ENCODE results near the gene ARHGEF3. TPM values are rescaled to one million over a fixed set of nuclear protein-coding genes. Genes with fewer than 3 reads are reported as not detected.

The ARHGEF3 gene
- total RNA-seq, 1 donor from 2014 or later: 17.4 TPM

DNA sequence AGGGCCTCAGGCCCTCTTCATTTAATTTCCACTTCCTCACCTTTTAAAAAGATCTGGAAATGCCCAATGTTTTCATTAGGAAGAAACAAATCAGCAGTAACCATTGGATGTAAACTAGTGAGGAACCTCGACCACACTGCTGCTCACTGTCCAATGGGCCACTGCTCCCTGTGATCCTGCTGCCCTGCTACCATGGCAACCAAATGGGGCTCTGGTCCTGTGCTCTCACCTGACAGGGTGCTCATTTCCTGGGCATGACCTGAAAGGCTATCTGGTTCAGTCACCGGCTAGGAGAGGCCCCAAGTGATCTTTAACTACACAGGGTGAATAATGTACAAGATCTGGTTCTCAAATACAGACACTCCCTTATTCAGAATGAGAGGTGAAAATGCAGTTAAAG is 54.6 kb downstream of the ARHGEF3 start:
- no peak for DNase-seq (ENCODE audit: extremely low spot score in 2 of 2)
- Histone ChIP-seq H3K27me3 (no peaks in the 10 kb centered on the region), H3K9me3 (no peaks in the 10 kb centered on the region), H3K4me3 (no peak overlapping the region), H3K4me1 (peaks cover 20% of the 10 kb centered on the region), H3K36me3 (peaks cover 0 to 21% of the 10 kb centered on the region in 2 donors), H3K27ac (no peak overlapping the region)
- intact Hi-C loops (cut with DNase I): no loop called here
- TF ChIP-seq, protein P1, sequence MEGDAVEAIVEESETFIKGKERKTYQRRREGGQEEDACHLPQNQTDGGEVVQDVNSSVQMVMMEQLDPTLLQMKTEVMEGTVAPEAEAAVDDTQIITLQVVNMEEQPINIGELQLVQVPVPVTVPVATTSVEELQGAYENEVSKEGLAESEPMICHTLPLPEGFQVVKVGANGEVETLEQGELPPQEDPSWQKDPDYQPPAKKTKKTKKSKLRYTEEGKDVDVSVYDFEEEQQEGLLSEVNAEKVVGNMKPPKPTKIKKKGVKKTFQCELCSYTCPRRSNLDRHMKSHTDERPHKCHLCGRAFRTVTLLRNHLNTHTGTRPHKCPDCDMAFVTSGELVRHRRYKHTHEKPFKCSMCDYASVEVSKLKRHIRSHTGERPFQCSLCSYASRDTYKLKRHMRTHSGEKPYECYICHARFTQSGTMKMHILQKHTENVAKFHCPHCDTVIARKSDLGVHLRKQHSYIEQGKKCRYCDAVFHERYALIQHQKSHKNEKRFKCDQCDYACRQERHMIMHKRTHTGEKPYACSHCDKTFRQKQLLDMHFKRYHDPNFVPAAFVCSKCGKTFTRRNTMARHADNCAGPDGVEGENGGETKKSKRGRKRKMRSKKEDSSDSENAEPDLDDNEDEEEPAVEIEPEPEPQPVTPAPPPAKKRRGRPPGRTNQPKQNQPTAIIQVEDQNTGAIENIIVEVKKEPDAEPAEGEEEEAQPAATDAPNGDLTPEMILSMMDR (IDR thresholded peaks at IDR 0.05): no peak
- no peak for TF ChIP-seq POLR2AphosphoS5 (IDR thresholded peaks at IDR 0.05; ENCODE audit: insufficient read depth in 1 of 2, low read depth in 1 of 2)
- no peak for TF ChIP-seq POLR2A (IDR thresholded peaks at IDR 0.05)

DNA sequence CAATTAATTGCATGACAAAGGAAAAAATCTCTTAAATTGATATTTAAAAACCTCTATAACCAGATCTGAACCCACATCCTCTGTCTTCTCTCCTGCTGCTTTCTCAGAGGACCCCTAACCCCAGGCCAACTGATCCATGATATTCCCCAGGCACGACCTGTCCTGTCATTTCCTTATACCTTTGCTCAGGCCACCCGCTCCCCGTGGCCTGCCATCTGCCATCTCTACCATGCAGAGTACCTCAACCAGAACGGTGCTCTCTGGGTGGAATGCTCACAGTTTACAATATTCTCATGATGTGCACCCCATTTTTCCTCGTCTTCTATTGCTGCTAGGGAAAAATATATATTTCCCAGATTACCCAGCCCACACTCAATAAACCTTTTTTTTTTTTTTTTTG is 57.7 kb downstream of the ARHGEF3 start:
- Histone ChIP-seq H3K27ac (no peak overlapping the region), H3K9me3 (no peaks in the 10 kb centered on the region), H3K4me1 (peaks cover under 1% of the 10 kb centered on the region), H3K4me3 (no peak overlapping the region), H3K27me3 (no peaks in the 10 kb centered on the region), H3K36me3 (peaks cover 0 to 21% of the 10 kb centered on the region in 2 donors)
- DNase-seq (ENCODE audit: extremely low spot score in 2 of 2): no peak
- TF ChIP-seq POLR2AphosphoS5 (IDR thresholded peaks at IDR 0.05; ENCODE audit: insufficient read depth in 1 of 2, low read depth in 1 of 2) (no peak), POLR2A (IDR thresholded peaks at IDR 0.05) (no peak)
- TF ChIP-seq, protein P1 (IDR thresholded peaks at IDR 0.05): no peak
- intact Hi-C loops (cut with DNase I): no loop called here

DNA sequence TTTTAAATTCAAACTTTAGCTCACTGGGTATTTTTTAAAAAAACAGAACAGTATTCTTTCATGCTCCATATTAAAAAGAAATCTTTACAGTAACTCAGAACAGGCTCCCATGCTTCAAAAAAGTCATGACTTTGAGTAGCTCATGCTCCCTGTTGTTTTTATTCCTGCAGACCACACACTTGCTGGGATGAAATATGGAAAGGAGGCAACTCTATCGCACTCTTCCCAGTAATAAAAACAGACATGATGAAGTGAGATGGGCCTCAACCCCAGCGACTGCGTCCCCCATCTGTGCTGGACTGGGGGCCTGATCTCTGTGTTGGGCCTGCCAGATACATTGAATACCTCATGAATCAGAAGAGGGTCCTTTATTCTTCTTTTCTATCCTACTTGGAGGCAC is 58.9 kb downstream of the ARHGEF3 start:
- Histone ChIP-seq H3K36me3 (peaks cover 0 to 21% of the 10 kb centered on the region in 2 donors), H3K4me1 (no peaks in the 10 kb centered on the region), H3K27me3 (no peaks in the 10 kb centered on the region), H3K27ac (no peak overlapping the region), H3K4me3 (no peak overlapping the region), H3K9me3 (no peaks in the 10 kb centered on the region)
- no peak for TF ChIP-seq POLR2A (IDR thresholded peaks at IDR 0.05)
- TF ChIP-seq, protein P1 (IDR thresholded peaks at IDR 0.05): no peak
- no peak for TF ChIP-seq POLR2AphosphoS5 (IDR thresholded peaks at IDR 0.05; ENCODE audit: insufficient read depth in 1 of 2, low read depth in 1 of 2)
- no peak for DNase-seq (ENCODE audit: extremely low spot score in 2 of 2)
- intact Hi-C loops (cut with DNase I): no loop called here

DNA sequence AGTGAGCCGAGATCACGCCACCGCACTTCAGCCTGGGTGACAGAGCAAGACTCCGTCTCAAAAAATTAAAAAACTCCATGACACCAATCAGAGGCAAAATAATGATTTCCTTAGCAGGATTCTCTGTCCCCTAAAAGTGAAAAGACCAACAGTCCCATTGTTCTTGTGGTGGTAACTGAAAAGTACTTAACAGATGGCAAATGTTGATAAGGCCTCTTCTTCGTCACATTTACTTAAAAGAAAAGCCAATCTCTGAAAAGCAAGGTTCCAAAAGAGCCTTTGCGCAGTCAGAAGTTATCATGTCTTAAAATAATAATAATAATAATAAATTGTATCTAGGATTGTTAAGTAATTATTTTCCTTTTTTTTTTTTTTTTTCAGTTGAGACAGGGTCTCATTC is 62.7 kb downstream of the ARHGEF3 start:
- Histone ChIP-seq H3K4me3 (no peak overlapping the region), H3K27ac (no peak overlapping the region), H3K9me3 (no peaks in the 10 kb centered on the region), H3K36me3 (peaks cover 0 to 14% of the 10 kb centered on the region in 2 donors), H3K4me1 (no peaks in the 10 kb centered on the region), H3K27me3 (no peaks in the 10 kb centered on the region)
- TF ChIP-seq, protein P1 (IDR thresholded peaks at IDR 0.05): no peak
- TF ChIP-seq POLR2AphosphoS5 (IDR thresholded peaks at IDR 0.05; ENCODE audit: insufficient read depth in 1 of 2, low read depth in 1 of 2) (no peak), POLR2A (IDR thresholded peaks at IDR 0.05) (no peak)
- intact Hi-C loops (cut with DNase I): no loop called here
- no peak for DNase-seq (ENCODE audit: extremely low spot score in 2 of 2)

DNA sequence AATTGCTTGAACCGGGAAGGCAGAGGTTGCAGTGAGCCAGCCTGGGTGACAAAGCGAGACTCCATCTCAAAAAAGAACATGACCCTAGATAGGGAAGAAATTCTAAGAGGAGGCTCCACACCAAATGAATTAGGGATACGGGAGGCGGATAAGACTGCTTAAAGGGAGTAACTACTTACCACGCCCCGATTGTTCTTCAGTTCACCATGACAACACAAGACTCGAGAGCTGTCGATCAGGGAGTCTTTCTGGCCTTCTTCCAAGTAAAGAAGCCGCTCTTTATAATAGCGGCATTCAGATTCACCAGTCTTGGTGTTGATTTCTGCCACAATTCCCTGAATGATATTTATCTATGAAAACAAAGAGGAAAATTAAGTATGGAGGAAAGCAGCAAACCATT is 64.7 kb downstream of the ARHGEF3 start:
- H3K4me3 ChIP-seq: no peak overlapping the region
- peaks cover 0 to 9% of the 10 kb centered on the region in 2 donors for H3K36me3 ChIP-seq
- DNase-seq (ENCODE audit: extremely low spot score in 2 of 2): no peak
- TF ChIP-seq POLR2AphosphoS5 (IDR thresholded peaks at IDR 0.05; ENCODE audit: insufficient read depth in 1 of 2, low read depth in 1 of 2) (no peak), POLR2A (IDR thresholded peaks at IDR 0.05) (no peak)
- TF ChIP-seq, protein P1 (IDR thresholded peaks at IDR 0.05): no peak
- H3K27ac ChIP-seq: no peak overlapping the region
- H3K4me1 ChIP-seq: no peaks in the 10 kb centered on the region
- intact Hi-C loops (cut with DNase I): no loop called here
- no peaks in the 10 kb centered on the region for H3K27me3 ChIP-seq
- H3K9me3 ChIP-seq: no peaks in the 10 kb centered on the region
